Measurements from ENCODE around the gene DUS2.

The DUS2 gene

DNA sequence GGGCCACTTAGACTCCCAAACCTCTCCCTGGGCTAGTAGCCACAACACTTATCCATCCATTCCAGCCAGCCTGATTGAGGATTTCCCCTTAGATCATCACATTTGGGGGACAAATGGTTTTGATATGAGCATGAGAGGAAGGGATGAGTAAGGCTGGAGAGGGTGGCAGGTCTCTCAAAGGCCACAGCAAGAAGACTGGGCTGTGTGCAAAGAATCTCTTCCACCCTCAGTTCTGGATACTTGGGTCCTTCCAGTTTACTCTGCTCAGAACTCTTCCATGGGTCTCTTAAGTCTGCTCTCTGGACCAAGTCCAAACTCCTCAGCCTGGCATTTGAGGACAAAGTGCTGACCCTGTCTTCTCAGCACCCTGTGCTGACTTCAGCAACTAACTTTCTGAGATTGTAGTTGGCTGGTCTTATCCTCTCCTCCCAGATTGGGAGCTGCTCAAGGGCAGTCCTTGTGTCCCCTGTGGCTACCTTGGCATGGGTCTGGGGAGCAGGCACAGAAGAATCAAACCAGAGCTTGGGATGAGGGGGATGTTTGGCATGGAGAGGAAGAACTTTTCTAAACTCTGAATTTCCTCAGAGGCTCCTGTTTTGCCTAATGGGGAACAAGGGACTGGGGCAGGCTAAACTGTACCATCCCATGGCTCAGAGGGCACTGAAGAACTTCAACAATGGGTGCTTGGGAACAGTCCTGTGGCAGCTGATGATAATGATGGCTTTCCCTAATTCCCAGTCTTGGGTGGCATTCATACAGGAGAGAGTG is 59.0 kb downstream of the DUS2 start:
- no peak for DNase-seq (ENCODE audit: low spot score)

DNA sequence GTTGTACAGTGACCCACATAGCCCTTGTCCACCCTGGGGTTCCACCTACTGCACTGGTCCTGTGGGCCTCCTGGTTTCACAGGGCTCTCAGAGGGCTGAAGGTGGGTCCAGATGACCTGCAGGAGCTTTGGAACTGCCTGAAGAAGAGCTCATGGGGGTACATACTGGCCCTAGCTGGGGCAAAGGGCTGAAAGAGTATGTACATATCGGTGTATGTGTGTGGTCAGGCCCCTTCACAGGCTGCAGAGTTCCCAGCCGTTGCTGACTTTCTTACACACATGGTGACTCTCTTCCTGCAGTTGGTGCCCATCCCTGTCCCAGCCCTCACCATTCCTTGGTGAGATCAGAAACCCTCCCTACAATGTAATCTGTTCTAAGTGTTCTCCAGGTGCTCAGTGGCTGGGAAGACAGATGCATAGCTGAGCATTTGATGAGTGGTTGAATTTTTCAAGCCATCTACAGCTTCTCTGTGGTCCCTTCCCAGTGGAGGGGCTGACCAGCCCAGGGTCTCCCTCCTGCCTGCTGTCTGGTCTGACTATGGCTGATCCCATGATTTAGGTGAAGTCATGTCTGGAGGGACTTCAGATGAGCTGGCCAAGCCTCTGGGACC is 59.6 kb downstream of the DUS2 start:
- TF ChIP-seq CTCF (IDR thresholded peaks at IDR 0.05; ENCODE audit: extremely low read depth, missing control alignments), result no peak
- DNase-seq (ENCODE audit: low spot score), result no peak

More for the DNA sequence above, 59.0 kb downstream of the DUS2 start:
- no peak for TF ChIP-seq CTCF (IDR thresholded peaks at IDR 0.05; ENCODE audit: extremely low read depth, missing control alignments)

- no peak for TF ChIP-seq CTCF (IDR thresholded peaks at IDR 0.05; ENCODE audit: extremely low read depth, missing control alignments)
- DNase-seq (ENCODE audit: low spot score), result no peak
Measured at GRCh38 chr16:68083239-68083781, 60.2 kb downstream of the DUS2 start.

DNA sequence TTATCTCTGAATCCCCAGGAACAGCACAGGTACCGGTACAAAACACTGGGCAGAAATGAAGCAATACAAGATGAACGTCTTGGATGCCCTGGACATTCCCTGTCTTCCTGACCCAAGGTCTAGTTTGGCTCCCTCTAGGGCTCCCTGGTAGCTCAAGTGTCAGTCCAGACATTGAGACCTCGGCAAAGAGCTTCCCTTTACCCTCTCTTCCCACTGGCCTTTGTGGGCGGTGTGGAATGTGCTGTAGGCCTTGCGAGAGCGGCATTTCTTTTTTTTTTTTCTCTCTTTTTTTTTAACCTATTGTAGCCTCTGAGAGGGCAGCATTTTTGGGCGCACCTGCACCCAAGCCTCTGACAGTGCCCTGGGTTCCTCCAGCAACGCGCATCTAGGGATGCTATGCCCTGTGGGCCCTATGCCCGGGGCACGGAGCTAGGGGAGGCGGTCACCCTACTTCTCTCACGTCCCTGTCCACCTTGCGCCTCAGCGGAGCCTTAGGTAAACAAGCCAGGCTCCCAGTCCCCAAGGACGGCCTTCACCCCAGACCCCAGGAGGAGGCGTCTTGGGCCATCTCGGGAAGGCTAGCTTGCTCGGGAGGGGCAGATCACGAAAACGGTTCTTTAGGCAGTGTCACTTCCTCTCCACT is 60.9 kb downstream of the DUS2 start:
- no peak for TF ChIP-seq CTCF (IDR thresholded peaks at IDR 0.05; ENCODE audit: extremely low read depth, missing control alignments)
- DNase-seq (ENCODE audit: low spot score), result no peak

- peak; percentile 88 for DNase-seq (ENCODE audit: low spot score)
- TF ChIP-seq CTCF (IDR thresholded peaks at IDR 0.05; ENCODE audit: extremely low read depth, missing control alignments), result no peak
Measured at GRCh38 chr16:68084504-68085258, 61.6 kb downstream of the DUS2 start.

GRCh38 chr16:68085259-68086071 is 62.4 kb downstream of the DUS2 start, which contains the start of gene NFATC3:
NFATC3 (plus strand) TSS chr16:68085370; CDS start chr16:68085682, 312 bp downstream.
- DNase-seq (ENCODE audit: low spot score), result peak; percentile 97
- TF ChIP-seq CTCF (IDR thresholded peaks at IDR 0.05; ENCODE audit: extremely low read depth, missing control alignments), result no peak

Data from GM20000 (cell line).